HL-60/S4 treated with retinoic acid at 250 ng/mL for 4 days and 3 days (cell line): ENCODE data around the gene OGDH.
"Not testable (repeated sequence)": the region's sequence is repeated elsewhere in the genome, so short reads cannot be mapped to it uniquely, and the experiment has no call there.

ENCODE experiments used
- in situ Hi-C: fragments of 300-500 bp; cut with MboI; formaldehyde crosslinking; loops from 2 replicates; pipeline ENCODE4 v1.7.0; 2022; ENCODE audit warnings: low sequenced_read_pairs

The OGDH gene

DNA sequence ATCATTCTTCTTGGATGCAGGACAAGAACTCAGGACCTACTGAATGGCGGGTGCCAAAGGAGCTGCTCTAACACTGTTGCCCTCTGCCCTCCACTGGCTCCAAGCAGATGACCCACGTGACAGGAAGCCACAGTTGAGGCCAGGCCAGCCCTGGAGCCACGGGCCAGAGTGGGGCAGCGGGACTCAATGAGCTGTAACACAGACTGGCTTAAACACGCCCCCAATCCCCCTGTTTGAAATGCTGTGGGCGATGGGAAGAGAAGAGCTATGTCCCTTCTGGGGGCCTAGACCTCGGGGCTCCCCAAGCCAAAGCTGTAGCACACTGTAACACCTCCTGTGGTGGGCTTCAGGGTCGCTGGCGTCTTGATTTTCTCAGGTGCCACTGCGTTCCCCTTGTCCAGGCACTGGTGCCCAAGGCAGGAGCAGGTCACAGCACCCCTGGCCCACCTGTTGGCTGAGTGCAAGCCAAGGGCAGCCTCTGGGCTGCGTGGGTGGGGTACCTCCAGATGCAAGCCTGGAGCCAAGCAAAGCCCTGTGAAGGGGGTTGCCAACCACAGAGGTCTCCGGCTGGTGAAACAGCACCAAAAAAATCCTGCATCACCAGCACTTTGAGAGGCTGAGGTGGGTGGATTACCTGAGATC is 123.6 kb downstream of the OGDH start:
- in situ Hi-C loops = no loop called here

GRCh38 chr7:44732971-44733370 is 126.5 kb downstream of the OGDH start:
- in situ Hi-C loops = not testable (repeated sequence)

DNA sequence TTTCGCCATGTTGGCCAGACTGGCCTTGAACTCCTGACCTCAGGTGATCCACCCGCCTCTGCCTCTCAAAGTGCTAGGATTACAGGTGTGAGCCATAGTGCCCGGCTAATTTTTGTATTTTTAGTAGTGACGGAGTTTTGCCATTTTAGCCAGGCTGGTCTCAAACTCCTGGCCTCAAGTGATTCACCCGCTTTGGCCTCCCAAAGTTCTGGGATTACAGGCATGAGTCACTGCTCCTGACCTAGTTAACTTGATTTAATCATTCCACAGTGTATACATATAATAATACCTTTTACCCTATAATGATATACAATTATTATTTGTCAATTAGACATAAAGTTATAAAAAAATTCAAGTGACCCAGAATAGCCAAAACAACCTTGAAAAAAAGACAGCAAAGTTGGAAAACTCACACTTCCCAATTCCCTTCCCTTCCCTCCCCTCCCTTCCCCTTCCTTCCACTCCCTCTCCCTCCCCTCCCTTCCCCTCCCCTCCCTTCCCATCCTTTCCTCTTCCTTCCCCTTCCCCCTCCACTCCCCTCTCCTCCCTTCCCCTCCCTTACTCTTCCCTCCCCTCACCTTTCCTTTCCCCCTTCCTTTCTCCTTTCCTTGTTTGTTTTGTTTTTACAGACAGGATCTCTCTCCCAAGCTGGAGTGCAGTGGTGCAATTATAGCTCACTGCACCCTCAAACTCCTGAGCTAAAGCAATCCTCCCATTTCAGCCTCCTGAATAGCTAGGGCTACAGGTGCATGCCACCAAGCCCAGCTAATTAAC is 127.5 kb downstream of the OGDH start:
- in situ Hi-C loops = no loop called here

GRCh38 chr7:44735403-44736165 is 129.2 kb downstream of the OGDH start:
- in situ Hi-C loops = no loop called here

- in situ Hi-C loops = no loop called here
These were observed 130.5 kb downstream of the OGDH start for GRCh38 chr7:44736896-44737295.

- in situ Hi-C loops = no loop called here
These were observed 131.8 kb downstream of the OGDH start for GRCh38 chr7:44738051-44738723.

- in situ Hi-C loops = no loop called here
These were observed 132.6 kb downstream of the OGDH start for GRCh38 chr7:44738876-44739665.

- in situ Hi-C loops = no loop called here
These were observed 133.6 kb downstream of the OGDH start for GRCh38 chr7:44740055-44740454.

DNA sequence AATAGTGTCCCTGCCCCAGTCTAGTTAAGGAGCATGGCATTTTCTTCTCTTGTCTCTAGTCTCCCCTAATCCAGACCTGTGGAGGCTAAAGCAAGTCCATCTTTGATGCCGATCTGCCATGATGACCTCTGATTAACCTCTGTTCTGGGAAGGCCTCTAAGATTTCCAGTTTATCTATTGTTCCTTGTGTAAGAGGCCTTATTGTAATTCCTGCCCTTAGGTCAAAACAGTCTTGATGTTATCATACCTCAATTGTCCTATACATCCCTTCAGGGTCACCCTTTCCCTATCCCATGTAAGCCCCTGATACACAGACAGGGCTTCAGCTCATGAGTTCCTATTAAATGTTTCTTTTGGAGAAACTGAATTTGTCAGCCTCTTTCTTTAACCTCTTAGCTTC is 137.3 kb downstream of the OGDH start:
- in situ Hi-C loops = no loop called here

DNA sequence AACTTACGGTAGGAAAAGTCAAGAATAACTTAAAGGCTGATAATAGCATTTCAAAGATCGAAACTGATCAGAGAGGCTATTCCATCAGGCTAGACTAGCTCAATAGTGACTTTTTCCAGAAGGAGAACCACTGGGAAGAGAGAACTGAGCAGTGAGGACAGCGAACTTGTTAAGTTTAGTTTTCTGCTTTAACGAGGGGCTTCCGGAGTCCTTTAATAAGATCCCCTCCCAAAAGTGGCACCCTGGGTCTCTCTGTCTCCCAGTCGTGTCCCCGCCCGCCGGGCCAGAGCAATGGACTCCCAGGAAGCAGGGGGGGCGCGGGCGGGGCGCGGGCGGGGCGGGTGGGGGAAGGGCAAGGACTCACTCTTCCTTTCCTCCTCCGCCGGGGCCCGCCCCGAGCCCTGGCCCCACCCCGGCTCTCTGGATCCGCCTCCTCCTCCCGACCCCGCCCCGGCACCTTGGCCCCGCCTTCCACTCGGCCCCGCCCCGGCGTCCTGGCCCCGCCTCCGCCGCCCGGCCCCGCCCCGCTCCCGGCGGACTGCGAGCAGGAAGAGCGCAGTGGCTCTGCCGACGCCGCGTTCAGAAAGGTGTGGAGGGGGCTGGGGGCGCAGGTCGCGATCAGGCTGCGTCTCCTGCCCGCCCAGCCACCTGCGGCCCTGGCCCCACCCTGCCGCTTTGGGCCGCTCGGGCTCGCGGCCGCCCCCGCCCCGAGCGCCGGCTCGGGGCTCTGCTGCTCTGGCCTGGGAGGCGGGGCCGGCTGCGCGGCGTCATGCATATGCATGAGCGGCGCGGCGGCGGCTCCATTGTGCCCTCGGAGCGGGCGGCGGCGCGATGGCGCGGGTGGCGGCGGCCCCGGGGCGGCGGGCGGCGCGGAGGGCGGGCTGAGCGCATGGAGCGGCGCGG is 141.9 kb downstream of the OGDH start, which contains the start of gene ZMIZ2:
ZMIZ2 (plus strand) TSS at position 803 of the 903 bp plus-strand sequence. CDS start 7,403 bp downstream, outside the sequence.
- in situ Hi-C loops = no loop called here

DNA sequence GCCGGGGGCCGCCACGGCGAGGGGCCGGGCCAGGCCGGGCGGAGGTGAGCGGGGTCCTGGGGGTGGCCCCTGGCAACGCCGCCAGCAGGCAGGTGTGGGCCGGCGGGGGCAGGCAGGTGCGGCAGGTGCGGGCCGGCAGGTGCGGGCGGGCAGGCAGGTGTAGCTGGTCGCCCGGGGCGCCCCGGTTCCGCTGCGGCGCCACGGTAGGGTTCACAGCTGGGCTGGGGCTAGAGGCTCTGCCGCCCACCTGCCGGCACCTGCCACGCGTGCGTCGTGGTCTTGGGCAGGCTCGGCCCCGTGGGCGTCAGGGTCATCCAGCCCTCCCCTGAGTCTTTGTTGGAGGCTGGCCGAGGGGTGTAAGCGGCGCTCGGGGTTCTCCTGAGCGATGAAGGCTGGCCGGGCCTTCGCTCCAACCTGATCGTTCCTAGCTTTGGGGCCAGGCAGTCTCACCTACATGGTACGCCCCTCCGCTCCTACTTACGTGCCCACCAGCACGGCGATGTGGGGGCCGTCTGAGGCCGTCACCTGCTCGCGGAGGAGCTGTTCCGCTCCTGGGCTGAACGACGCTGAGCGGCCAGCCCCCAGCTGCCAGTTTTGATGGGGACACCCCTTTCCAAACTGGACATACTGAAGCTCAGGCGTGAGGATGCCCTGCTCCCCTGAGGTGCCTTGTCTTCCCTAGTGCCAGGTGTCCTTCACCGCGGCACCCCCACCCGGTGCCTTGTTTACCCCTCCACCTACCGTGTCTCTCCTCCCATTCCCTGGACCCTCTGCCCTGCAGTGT is 142.7 kb downstream of the OGDH start:
- in situ Hi-C loops = no loop called here

DNA sequence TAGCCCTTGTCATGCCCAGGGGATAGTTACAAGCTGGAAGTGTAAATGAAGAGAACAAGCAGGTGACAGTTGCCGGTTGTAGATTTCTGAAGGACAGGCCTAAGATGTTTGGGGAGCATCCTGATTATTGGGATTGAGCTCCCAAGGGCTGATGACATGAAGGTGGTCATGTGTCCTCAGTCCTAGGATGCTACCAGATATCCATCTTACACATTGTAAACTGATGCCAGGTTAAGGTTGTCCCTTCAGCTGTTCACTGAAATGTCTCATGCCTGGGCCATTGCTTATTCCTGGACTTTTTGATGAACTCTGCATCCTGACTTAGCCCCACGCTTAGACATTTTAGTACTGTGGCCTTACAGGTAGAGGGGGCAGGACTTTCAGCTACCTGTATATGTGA is 143.6 kb downstream of the OGDH start:
- in situ Hi-C loops = no loop called here

DNA sequence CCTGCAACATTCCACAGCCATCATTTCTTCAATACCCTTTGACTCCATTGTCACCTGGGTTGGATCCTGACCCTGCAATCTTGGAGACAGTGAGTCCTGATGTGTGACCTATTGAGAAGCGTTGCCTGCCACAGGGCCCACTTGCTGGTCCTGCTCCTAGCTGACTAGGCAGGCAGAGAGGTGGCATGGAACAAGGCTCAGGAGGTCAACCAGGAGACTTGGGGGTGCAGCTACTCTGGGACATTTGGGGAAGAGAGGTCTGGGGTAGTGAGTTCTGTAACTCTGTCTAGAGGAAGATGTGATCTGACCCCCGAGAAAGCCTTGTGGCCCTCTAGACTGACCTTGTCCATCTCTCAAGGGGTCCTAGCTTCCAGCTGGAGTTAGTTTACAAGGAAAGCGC is 144.0 kb downstream of the OGDH start:
- in situ Hi-C loops = no loop called here

DNA sequence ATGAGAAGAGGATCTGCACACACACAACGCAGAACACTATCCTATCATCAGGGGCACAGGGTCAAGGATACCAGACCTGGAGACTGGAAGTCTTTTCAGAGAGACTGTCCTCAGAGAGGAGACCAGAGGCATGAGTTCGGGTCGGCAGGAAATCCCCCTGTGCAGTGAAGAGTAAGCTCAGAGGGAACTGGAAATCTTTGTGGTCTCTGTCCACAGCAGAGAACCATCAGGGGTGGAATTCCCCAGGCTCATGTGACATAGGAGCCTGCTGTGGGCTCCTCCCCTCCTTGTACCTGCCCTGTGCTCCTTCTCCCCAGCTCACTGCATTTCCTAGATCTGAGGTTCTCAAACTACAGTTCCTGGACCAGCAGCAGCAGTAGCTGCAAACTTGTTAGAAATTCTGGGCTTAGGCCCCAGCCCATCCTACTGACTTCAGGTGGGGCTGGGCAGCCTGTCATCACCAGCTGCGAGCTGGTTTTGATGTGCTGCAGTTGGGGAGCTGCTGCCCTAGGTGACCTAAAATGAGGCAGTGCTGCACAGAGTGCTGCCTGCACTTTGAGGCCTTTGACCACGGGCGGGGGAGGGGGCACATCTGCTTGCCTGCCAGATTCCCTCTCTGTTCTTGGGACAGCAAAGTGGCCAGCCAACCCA is 144.6 kb downstream of the OGDH start:
- in situ Hi-C loops = no loop called here

GRCh38 chr7:44752822-44753221 is 146.4 kb downstream of the OGDH start:
- in situ Hi-C loops = no loop called here

DNA sequence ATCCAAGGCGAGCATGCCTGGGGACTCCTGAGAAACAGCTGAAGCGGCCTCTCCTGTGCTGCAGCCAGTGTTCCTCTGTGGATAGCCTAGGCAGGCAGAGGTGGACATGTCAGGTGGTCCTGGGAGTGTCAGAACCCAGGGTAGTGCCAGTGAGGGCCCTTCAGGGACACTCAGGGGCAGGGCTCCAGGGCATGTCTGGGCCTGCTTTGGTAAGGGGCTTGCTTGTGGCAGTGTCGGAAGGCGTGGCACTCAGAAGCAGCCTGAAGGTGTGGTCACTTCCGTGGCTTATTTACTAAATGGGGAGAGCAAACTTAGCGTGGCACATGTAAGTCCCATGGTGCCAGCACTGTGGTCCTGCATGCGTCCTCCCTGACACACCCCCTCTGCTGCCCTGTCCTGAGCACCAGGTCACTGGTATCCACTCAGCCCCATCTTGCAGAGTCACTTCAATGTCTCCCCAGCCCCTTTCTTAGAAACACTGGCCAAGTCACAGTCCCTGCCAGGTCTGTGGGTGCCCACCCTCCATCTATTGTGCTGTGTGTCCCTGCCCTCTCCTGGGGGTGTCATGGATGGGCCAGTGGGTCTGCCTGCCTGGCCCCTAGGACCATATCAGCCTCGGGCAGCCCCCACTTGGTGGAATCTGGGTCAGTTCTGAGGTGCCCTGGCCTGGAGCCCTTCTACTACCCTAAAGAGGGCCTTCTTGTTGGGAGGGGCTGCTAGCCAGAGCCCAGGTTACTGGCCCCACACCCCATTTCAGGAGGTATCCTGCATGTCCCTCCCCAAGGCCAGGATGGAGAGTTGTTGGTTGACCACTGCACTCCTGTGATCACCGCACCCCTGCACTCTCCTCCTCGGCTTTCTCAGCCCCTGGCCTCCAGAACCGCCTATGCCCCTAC is 148.6 kb downstream of the OGDH start:
- in situ Hi-C loops = no loop called here
